HEK293 (cell line): ENCODE results near the gene NPIPA5.
"Not testable (repeated sequence)": the region's sequence is repeated elsewhere in the genome, so short reads cannot be mapped to it uniquely, and the experiment has no call there.

Experiments
- CTCF ChIA-PET: fragments of 350-600 bp; formaldehyde crosslinking; extraction: SDS; loops from one replicate; lab custom pipeline; 2021; ENCODE audit warnings: antibody characterized with exemption; lab: Yijun Ruan, JAX
- POLR2A ChIA-PET: fragments of 300-600 bp; formaldehyde crosslinking; extraction: SDS; loops from one replicate; lab custom pipeline; 2020; ENCODE audit warnings: antibody characterized with exemption, inconsistent platforms; lab: Yijun Ruan, JAX
- H3K27ac ChIP-seq: fragments of 200-500 bp; sonication (Bioruptor generic); 2 replicates; pipeline ENCODE4 v1.5.1; 2014; ENCODE audit warnings: low read depth, low read length, control low read depth, inconsistent platforms; ENCODE audit errors: extremely low read depth
- H3K36me3 ChIP-seq, 2 experiments: fragments of 200-500 bp in 1 of 2; sonication (Bioruptor generic) in 1 of 2; 1 replicate in 1 of 2; 2 replicates in 1 of 2; pipeline ENCODE4 v1.5.1; 2014 to 2017; ENCODE audit warnings: inconsistent platforms in 2 of 2, low read length in 2 of 2; ENCODE audit not compliant: control insufficient read depth in 2 of 2, insufficient read depth in 1 of 2
- H3K4me1 ChIP-seq: fragments of 200-500 bp; sonication (Bioruptor generic); 2 replicates; pipeline ENCODE4 v1.5.1; 2014; ENCODE audit warnings: mild to moderate bottlenecking, low read length, inconsistent platforms; ENCODE audit not compliant: control insufficient read depth, insufficient read depth
- H3K4me3 ChIP-seq: 2 replicates; pipeline ENCODE4 v1.5.1; 2011; ENCODE audit warnings: low read depth, mild to moderate bottlenecking, control low read depth, low read length, moderate library complexity
- H3K9me3 ChIP-seq: fragments of 200-500 bp; sonication (Bioruptor generic); 2 replicates; pipeline ENCODE4 v1.5.1; 2014; ENCODE audit warnings: low read depth, low read length, inconsistent platforms; ENCODE audit not compliant: control insufficient read depth, insufficient read depth
- ZNF146 ChIP-seq: fragments of 450-650 bp; formaldehyde crosslinking; IDR thresholded peaks from 2 replicates; pipeline ENCODE4 v1.5.1; 2016; ENCODE audit warnings: missing biosample characterization, missing genetic modification characterization

NPIPA5 gene

GRCh38 chr16:15393025-15393424 lies 14.9 kb upstream of the NPIPA5 start:
- H3K27ac ChIP-seq, H3K4me1 ChIP-seq, H3K4me3 ChIP-seq, H3K36me3 ChIP-seq, H3K9me3 ChIP-seq, POLR2A ChIA-PET, CTCF ChIA-PET: not testable (repeated sequence)
- TF ChIP-seq ZNF146, result peak; percentile 92

GRCh38 chr16:15389916-15390315 lies 11.8 kb upstream of the NPIPA5 start:
- H3K4me1 ChIP-seq, CTCF ChIA-PET, H3K36me3 ChIP-seq, H3K27ac ChIP-seq, H3K4me3 ChIP-seq, POLR2A ChIA-PET, H3K9me3 ChIP-seq: not testable (repeated sequence)

- CTCF ChIA-PET, H3K27ac ChIP-seq, POLR2A ChIA-PET, H3K4me3 ChIP-seq, H3K36me3 ChIP-seq, H3K9me3 ChIP-seq, H3K4me1 ChIP-seq: not testable (repeated sequence)
Measured at GRCh38 chr16:15388060-15388459, 10.0 kb upstream of the NPIPA5 start.

GRCh38 chr16:15382810-15383209 lies 4.7 kb upstream of the NPIPA5 start:
- H3K27ac ChIP-seq, H3K9me3 ChIP-seq, H3K4me1 ChIP-seq, POLR2A ChIA-PET, CTCF ChIA-PET, H3K4me3 ChIP-seq, H3K36me3 ChIP-seq: not testable (repeated sequence)

GRCh38 chr16:15357495-15357894 lies 20.6 kb downstream of the NPIPA5 start:
- POLR2A ChIA-PET, H3K27ac ChIP-seq, H3K36me3 ChIP-seq, CTCF ChIA-PET, H3K4me1 ChIP-seq, H3K4me3 ChIP-seq, H3K9me3 ChIP-seq: not testable (repeated sequence)

GRCh38 chr16:15354846-15355245 lies 23.2 kb downstream of the NPIPA5 start:
- CTCF ChIA-PET, H3K27ac ChIP-seq, H3K9me3 ChIP-seq, H3K36me3 ChIP-seq, H3K4me3 ChIP-seq, POLR2A ChIA-PET, H3K4me1 ChIP-seq: not testable (repeated sequence)

GRCh38 chr16:15352852-15353251 lies 25.2 kb downstream of the NPIPA5 start:
- H3K9me3 ChIP-seq, H3K36me3 ChIP-seq, H3K4me3 ChIP-seq, H3K4me1 ChIP-seq, POLR2A ChIA-PET, CTCF ChIA-PET, H3K27ac ChIP-seq: not testable (repeated sequence)

- CTCF ChIA-PET, result not testable (repeated sequence)
Measured at GRCh38 chr16:15351745-15352144, 26.3 kb downstream of the NPIPA5 start.

GRCh38 chr16:15351251-15351650 lies 26.8 kb downstream of the NPIPA5 start:
- H3K27ac ChIP-seq, POLR2A ChIA-PET: not testable (repeated sequence)

More at GRCh38 chr16:15351745-15352144, 26.3 kb downstream of the NPIPA5 start:
- H3K9me3 ChIP-seq, H3K4me3 ChIP-seq, POLR2A ChIA-PET, H3K4me1 ChIP-seq, H3K36me3 ChIP-seq, H3K27ac ChIP-seq: not testable (repeated sequence)

GRCh38 chr16:15348721-15349120 lies 29.4 kb downstream of the NPIPA5 start:
- H3K9me3 ChIP-seq, H3K4me1 ChIP-seq, H3K4me3 ChIP-seq, H3K27ac ChIP-seq, POLR2A ChIA-PET, CTCF ChIA-PET, H3K36me3 ChIP-seq: not testable (repeated sequence)

More at GRCh38 chr16:15351251-15351650, 26.8 kb downstream of the NPIPA5 start:
- H3K4me3 ChIP-seq, H3K4me1 ChIP-seq, CTCF ChIA-PET, H3K36me3 ChIP-seq, H3K9me3 ChIP-seq: not testable (repeated sequence)

GRCh38 chr16:15342337-15342736 lies 35.8 kb downstream of the NPIPA5 start:
- CTCF ChIA-PET, H3K9me3 ChIP-seq, H3K4me1 ChIP-seq, H3K36me3 ChIP-seq, POLR2A ChIA-PET, H3K27ac ChIP-seq, H3K4me3 ChIP-seq: not testable (repeated sequence)

- H3K9me3 ChIP-seq, H3K4me1 ChIP-seq, POLR2A ChIA-PET, H3K4me3 ChIP-seq, H3K27ac ChIP-seq, CTCF ChIA-PET, H3K36me3 ChIP-seq: not testable (repeated sequence)
Measured at GRCh38 chr16:15338986-15339385, 39.1 kb downstream of the NPIPA5 start.
